C4-2B (cell line): ENCODE data around the gene RNU6-7.

Experiments used
- CTCF ChIP-seq: fragments of 450-650 bp; conservative IDR thresholded peaks from 2 replicates; pipeline ENCODE4 v1.5.1; 2017; ENCODE audit warnings: mild to moderate bottlenecking
- ZFX ChIP-seq: fragments of 450-650 bp; IDR thresholded peaks from 2 replicates; pipeline ENCODE4 v1.6.1; 2017

- TF ChIP-seq CTCF (no peak; the same call in 1 of the 2 replicates), ZFX (no peak)
These were observed 23.0 kb downstream of the RNU6-7 start for GRCh38 chr14:32224737-32225377.
